H1 (cell line): ENCODE results near the gene MUC13. TPM values are rescaled to one million over a fixed set of nuclear protein-coding genes. Genes with fewer than 3 reads are reported as not detected.

ENCODE experiments used
- CTCF ChIA-PET: fragments of 300-600 bp; sonication (Branson Sonifier 250); formaldehyde crosslinking; loops from one replicate; lab custom pipeline; 2021; ENCODE audit not compliant: partially characterized antibody; lab: Charles Lee
- POLR2A ChIA-PET: fragments of 300-600 bp; sonication (Branson Sonifier 250); formaldehyde crosslinking; loops from one replicate; lab custom pipeline; 2021; ENCODE audit warnings: inconsistent platforms; ENCODE audit not compliant: partially characterized antibody; lab: Charles Lee
- DNase-seq, 2 experiments: peaks; one replicate each; pipeline versions ENCODE4 v3.0.0 to v3.0.0-alpha.2; 2010 to 2022; ENCODE audit warnings: low spot score in 2 of 2, low read depth in 1 of 2, mixed read lengths in 1 of 2
- FAIRE-seq: peaks from 2 replicates; lab custom pipeline; 2011; peaks lifted over from hg19 to GRCh38; lab: Jason Lieb, UNC
- H2AFZ ChIP-seq: 2 replicates; pipeline ENCODE4 v1.8.1; 2012; ENCODE audit warnings: low read length, inconsistent platforms
- H2AK5ac ChIP-seq: 2 replicates; pipeline ENCODE4 v1.6.1; 2013; ENCODE audit warnings: low read depth, low read length
- H2BK120ac ChIP-seq: replicated peaks from 2 replicates; pipeline ENCODE3; 2013; ENCODE audit warnings: low read depth, low read length, inconsistent platforms
- H2BK12ac ChIP-seq: 2 replicates; pipeline ENCODE4 v1.6.1; 2013; ENCODE audit warnings: low read depth, low read length
- H2BK15ac ChIP-seq: 2 replicates; pipeline ENCODE4 v1.6.1; 2013; ENCODE audit warnings: low read length
- H2BK20ac ChIP-seq: 2 replicates; pipeline ENCODE4 v1.6.1; 2013; ENCODE audit warnings: low read length
- H2BK5ac ChIP-seq: 2 replicates; pipeline ENCODE4 v1.6.1; 2013; ENCODE audit warnings: low read depth, low read length
- H3K14ac ChIP-seq: 2 replicates; pipeline ENCODE4 v1.6.1; 2013; ENCODE audit warnings: inconsistent platforms; ENCODE audit not compliant: insufficient read length
- H3K18ac ChIP-seq: 2 replicates; pipeline ENCODE4 v1.6.1; 2013; ENCODE audit warnings: low read length; ENCODE audit errors: extremely low read depth
- H3K23ac ChIP-seq: 2 replicates; pipeline ENCODE4 v1.6.1; 2013; ENCODE audit warnings: inconsistent platforms; ENCODE audit not compliant: insufficient read length
- H3K23me2 ChIP-seq: 2 replicates; pipeline ENCODE4 v1.6.1; 2013; ENCODE audit warnings: low read depth, low read length
- H3K27ac ChIP-seq: 2 replicates; pipeline ENCODE4 v1.6.1; 2011; ENCODE audit warnings: low read depth, low read length, inconsistent platforms
- H3K27me3 ChIP-seq, 4 experiments: replicated peaks in 1 of 4; 1 replicate in 1 of 4; 2 replicates in 3 of 4; pipeline versions ENCODE4 v1.6.1 to v1.8.1; 2011 to 2013; ENCODE audit warnings: low read length in 3 of 4, mild to moderate bottlenecking in 3 of 4, inconsistent platforms in 2 of 4, mixed read lengths in 2 of 4, moderate library complexity in 1 of 4; ENCODE audit not compliant: control insufficient read depth in 3 of 4, insufficient read depth in 3 of 4; ENCODE audit errors: extremely low read depth in 1 of 4
- H3K36me3 ChIP-seq, 4 experiments: 2 replicates each; pipeline versions ENCODE4 v1.6.1 to v1.8.1; 2011 to 2013; ENCODE audit warnings: mild to moderate bottlenecking in 4 of 4, low read length in 3 of 4, moderate library complexity in 2 of 4, control low read depth in 1 of 4, inconsistent platforms in 1 of 4; ENCODE audit not compliant: insufficient read depth in 4 of 4, control insufficient read depth in 2 of 4
- H3K4ac ChIP-seq: replicated peaks from 2 replicates; pipeline ENCODE3; 2013; ENCODE audit warnings: low read length, low read depth, mixed read lengths, inconsistent platforms; ENCODE audit not compliant: insufficient read length
- H3K4me1 ChIP-seq, 4 experiments: replicated peaks in 1 of 4; 1 replicate in 1 of 4; 2 replicates in 3 of 4; pipeline versions ENCODE4 v1.6.1 to v1.8.1; 2011 to 2013; ENCODE audit warnings: low read length in 3 of 4, inconsistent platforms in 2 of 4, mixed read lengths in 1 of 4; ENCODE audit not compliant: insufficient read depth in 4 of 4, control insufficient read depth in 3 of 4
- H3K4me2 ChIP-seq, 2 experiments: 2 replicates each; pipeline versions ENCODE4 v1.6.1 to v1.8.1; 2011 to 2013; ENCODE audit warnings: low read depth in 2 of 2, low read length in 2 of 2, control low read depth in 1 of 2, inconsistent platforms in 1 of 2, mild to moderate bottlenecking in 1 of 2; ENCODE audit not compliant: insufficient read depth in 1 of 2
- H3K4me3 ChIP-seq, 4 experiments: fragments of 200-600, 300-600 bp in 1 of 4; sonication (generic), shearing (Covaris generic), sonication (Bioruptor Twin) in 1 of 4; 2 replicates each; pipeline versions ENCODE4 v1.5.1 to v1.8.1; 2011 to 2016; ENCODE audit warnings: low read length in 4 of 4, low read depth in 3 of 4, control low read depth in 2 of 4, inconsistent platforms in 2 of 4, mild to moderate bottlenecking in 2 of 4, mixed read lengths in 1 of 4, moderate library complexity in 1 of 4; ENCODE audit not compliant: insufficient read depth in 2 of 4; ENCODE audit errors: extremely low read depth in 1 of 4
- H3K56ac ChIP-seq: replicated peaks from 2 replicates; pipeline ENCODE3; 2013; ENCODE audit warnings: low read depth, mild to moderate bottlenecking, mixed read lengths, low read length, inconsistent platforms; ENCODE audit not compliant: insufficient read length
- H3K79me1 ChIP-seq: 2 replicates; pipeline ENCODE4 v1.6.1; 2013; ENCODE audit warnings: low read depth, low read length, control low read depth
- H3K79me2 ChIP-seq, 2 experiments: 2 replicates each; pipeline versions ENCODE4 v1.6.1 to v1.8.1; 2012 to 2013; ENCODE audit warnings: low read length in 2 of 2, mild to moderate bottlenecking in 2 of 2, inconsistent platforms in 1 of 2; ENCODE audit not compliant: insufficient read depth in 2 of 2, control insufficient read depth in 1 of 2
- H3K9ac ChIP-seq, 4 experiments: replicated peaks in 1 of 4; 1 replicate in 1 of 4; 2 replicates in 3 of 4; pipeline versions ENCODE4 v1.6.1 to v1.8.1; 2011 to 2013; ENCODE audit warnings: low read depth in 3 of 4, low read length in 3 of 4, control low read depth in 2 of 4, mild to moderate bottlenecking in 2 of 4, moderate library complexity in 2 of 4, inconsistent platforms in 1 of 4; ENCODE audit errors: extremely low read depth in 1 of 4
- H3K9me3 ChIP-seq, 2 experiments: 2 replicates each; pipeline versions ENCODE4 v1.6.1 to v1.8.1; 2012 to 2013; ENCODE audit warnings: mild to moderate bottlenecking in 2 of 2, moderate library complexity in 2 of 2, control low read depth in 1 of 2, inconsistent platforms in 1 of 2, low read depth in 1 of 2, low read length in 1 of 2, mixed read lengths in 1 of 2; ENCODE audit not compliant: insufficient read depth in 2 of 2
- H4K20me1 ChIP-seq, 2 experiments: replicated peaks in 1 of 2; 2 replicates each; pipeline versions ENCODE3 to v1.8.1; 2011 to 2013; ENCODE audit warnings: inconsistent platforms in 2 of 2, low read length in 2 of 2, mild to moderate bottlenecking in 1 of 2; ENCODE audit not compliant: insufficient read depth in 2 of 2, control insufficient read depth in 1 of 2
- H4K5ac ChIP-seq: 2 replicates; pipeline ENCODE4 v1.6.1; 2013; ENCODE audit warnings: low read length, low read depth, mixed read lengths, inconsistent platforms; ENCODE audit not compliant: insufficient read length
- H4K8ac ChIP-seq: 2 replicates; pipeline ENCODE4 v1.8.0; 2013; ENCODE audit warnings: mild to moderate bottlenecking, moderate library complexity, low read length, inconsistent platforms; ENCODE audit not compliant: insufficient read depth; ENCODE audit errors: extremely low read depth
- H4K91ac ChIP-seq: replicated peaks from 2 replicates; pipeline ENCODE3; 2013; ENCODE audit warnings: low read length, mixed read lengths, inconsistent platforms; ENCODE audit not compliant: insufficient read length
- EP300 ChIP-seq, 2 experiments: IDR thresholded peaks; 1 replicate in 1 of 2; 2 replicates in 1 of 2; pipeline ENCODE4 v1.6.1; 2011 to 2012; ENCODE audit warnings: low read depth in 2 of 2, low read length in 2 of 2, mild to moderate bottlenecking in 2 of 2, borderline replicate concordance in 1 of 2, inconsistent platforms in 1 of 2, moderate library complexity in 1 of 2
- HDAC6 ChIP-seq: IDR thresholded peaks from one replicate; pipeline ENCODE4 v1.7.1; 2012; ENCODE audit warnings: low read depth, mild to moderate bottlenecking, inconsistent platforms, low read length, moderate library complexity
- KDM4A ChIP-seq: IDR thresholded peaks from one replicate; pipeline ENCODE4 v1.7.1; 2012; ENCODE audit warnings: low read depth, mild to moderate bottlenecking, moderate library complexity, low read length, inconsistent platforms; ENCODE audit not compliant: severe bottlenecking
- MAFK ChIP-seq: IDR thresholded peaks from 2 replicates; pipeline ENCODE4 v1.6.1; 2012; ENCODE audit warnings: low read depth, mild to moderate bottlenecking, improper control_type of control experiment, low read length
- POU5F1 ChIP-seq: IDR thresholded peaks from 2 replicates; pipeline ENCODE4 v1.6.1; 2011; ENCODE audit warnings: low read depth, mild to moderate bottlenecking, low read length, moderate library complexity
- SUZ12 ChIP-seq: fragments of 200-600 bp; sonication (generic); IDR thresholded peaks from 2 replicates; pipeline ENCODE4 v1.6.1; 2012; ENCODE audit warnings: mild to moderate bottlenecking, inconsistent platforms, low read length, moderate library complexity, mixed read lengths
- WGBS, 2 experiments: shearing (Covaris generic) in 1 of 2; methylation state at CpG; one replicate each; pipeline versions ENCODE4 v1.1.6 to v1.1.7; 2013 to 2015; ENCODE audit warnings: low lambda C conversion rate in 2 of 2, mixed read lengths in 2 of 2, inconsistent platforms in 1 of 2, low coverage in 1 of 2, missing lambda C conversion rate in 1 of 2; ENCODE audit not compliant: insufficient replicate concordance in 2 of 2, insufficient coverage in 1 of 2, insufficient read length in 1 of 2; ENCODE audit errors: extremely low coverage in 1 of 2, missing lambda C conversion rate in 1 of 2; 5-methylcytosine and 5-hydroxymethylcytosine counted together
- polyA plus RNA-seq, 7 experiments: library from polyadenylated mRNA; depleted of rRNA in 3 of 7; stranded (reverse) in 5 of 7; unstranded in 2 of 7; fragments of >200 nt in 5 of 7; fragments of 200-250 nt in 2 of 7; gene quantifications; 1 replicate in 5 of 7; 2 replicates in 1 of 7; 4 replicates in 1 of 7; pipeline versions ENCODE4 v1.2.1 to v1.2.3, GENCODE V29; 2011 to 2013; ENCODE audit warnings: missing spikeins in 2 of 7, mixed read lengths in 2 of 7
- total RNA-seq: library from RNA; stranded (reverse); fragmentation: NEBNext Ultra II Directional; extraction: Animal tissue kit (Norgen Biotek cat#: 25700); gene quantifications from 2 replicates; pipeline ENCODE4 v1.2.1, GENCODE V29; 2021

MUC13 gene
- total and polyA plus RNA-seq, 2 of the 8 experiments (the other 6 are each of a cell fraction or from before 2014, with no cell fraction given): not detected

DNA sequence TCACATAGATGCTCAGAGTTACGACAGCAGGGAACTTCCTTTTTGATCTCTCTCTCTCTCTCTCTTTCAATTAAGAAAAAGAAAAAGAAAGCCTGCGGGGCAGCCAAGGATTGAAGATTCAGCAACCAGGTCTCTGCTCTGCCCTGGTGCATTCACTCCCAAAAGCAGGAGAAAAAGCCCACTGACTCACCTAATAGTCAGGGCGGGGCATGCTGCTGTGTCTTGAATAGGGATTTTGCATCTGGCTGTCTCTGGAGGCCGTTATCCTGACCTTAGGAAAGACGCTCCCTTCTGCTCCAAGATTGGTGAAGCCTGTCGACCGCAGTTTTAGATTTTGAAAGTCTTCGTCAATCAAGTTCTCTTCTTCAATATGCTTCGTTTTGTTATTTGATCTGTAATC lies 26.6 kb downstream of the MUC13 start:
- no peak for TF ChIP-seq MAFK
- no peak for TF ChIP-seq HDAC6
- no peak for TF ChIP-seq EP300 (IDR thresholded peaks at IDR 0.05; ENCODE audit: borderline replicate concordance in 1 of 2, low read depth in 2 of 2, low read length in 2 of 2)
- TF ChIP-seq KDM4A: no peak
- TF ChIP-seq POU5F1: no peak
- no peak for TF ChIP-seq SUZ12
- CTCF ChIA-PET: interaction anchor here (9.0 kb wide), 1 partner anchor 144 kb away, joined by 173 read pairs; no protein-coding TSS in a partner anchor
- no peak overlapping the region for H2BK15ac ChIP-seq

More for the DNA sequence above, 26.6 kb downstream of the MUC13 start:
- no peak for DNase-seq
- Histone ChIP-seq H3K14ac (no peak overlapping the region), H3K9me3 (no peaks in the 10 kb centered on the region), H2AK5ac (no peak overlapping the region), H2BK20ac (no peak overlapping the region), H2BK12ac (no peak overlapping the region), H3K4ac (no peak overlapping the region), H3K79me2 (no peaks in the 10 kb centered on the region), H4K91ac (no peak overlapping the region), H3K9ac (no peak overlapping the region), H3K4me1 (no peaks in the 10 kb centered on the region; a peak in 1 of 7 replicates), H3K56ac (no peak overlapping the region), H2BK5ac (no peak overlapping the region), H4K8ac (no peak overlapping the region), H2BK120ac (no peak overlapping the region), H4K5ac (no peak overlapping the region), H3K4me3 (no peak overlapping the region), H3K18ac (no peak overlapping the region), H3K23ac (no peak overlapping the region), H3K23me2 (no peaks in the 10 kb centered on the region), H2AFZ (no peak overlapping the region), H3K27me3 (no peaks in the 10 kb centered on the region), H3K36me3 (no peaks in the 10 kb centered on the region), H4K20me1 (no peaks in the 10 kb centered on the region), H3K79me1 (no peaks in the 10 kb centered on the region), H3K4me2 (no peak overlapping the region), H3K27ac (no peak overlapping the region)
- POLR2A ChIA-PET: interaction anchor here (1.3 kb wide), 1 partner anchor 144 kb away, joined by 3 read pairs; no protein-coding TSS in a partner anchor
- 59% methylated on average over 9 of the region's 9 CpGs; no CpG with 5 or more reads in 1 of the 2 experiments for WGBS, 2 experiments
- FAIRE-seq: peak; percentile 86
